BE2C (cell line): ENCODE results near the gene CTAGE9.

Experiments used
- DNase-seq: peaks from one replicate; pipeline ENCODE4 v3.0.0-alpha.2; 2020
- H3K27me3 ChIP-seq: fragments of 250-450 bp; sonication (Bioruptor Pico); 2 replicates; pipeline ENCODE4 v1.5.1; 2020; ENCODE audit warnings: mild to moderate bottlenecking
- H3K36me3 ChIP-seq: fragments of 250-450 bp; sonication (Bioruptor Pico); 2 replicates; pipeline ENCODE4 v1.5.1; 2020; ENCODE audit warnings: mild to moderate bottlenecking
- H3K4me1 ChIP-seq: fragments of 250-450 bp; sonication (Bioruptor Pico); 2 replicates; pipeline ENCODE4 v1.5.1; 2020
- H3K4me3 ChIP-seq: 2 replicates; pipeline ENCODE4 v1.5.1; 2011; ENCODE audit warnings: low read depth, low read length
- H3K9me3 ChIP-seq: fragments of 250-450 bp; sonication (Bioruptor Pico); 2 replicates; pipeline ENCODE4 v1.5.1; 2020
- CTCF ChIP-seq: IDR thresholded peaks from 2 replicates; pipeline ENCODE4 v1.5.1; 2012; ENCODE audit warnings: mild to moderate bottlenecking, low read depth, low read length

The CTAGE9 gene

GRCh38 chr6:131749023-131749422 lies 38.2 kb upstream of the CTAGE9 start:
- no peak for DNase-seq
- H3K27me3 ChIP-seq: no peaks in the 10 kb centered on the region
- H3K4me3 ChIP-seq: no peak overlapping the region
- TF ChIP-seq CTCF: no peak
- H3K36me3 ChIP-seq: no peaks in the 10 kb centered on the region
- H3K9me3 ChIP-seq: no peaks in the 10 kb centered on the region
- no peaks in the 10 kb centered on the region for H3K4me1 ChIP-seq

- Histone ChIP-seq H3K9me3 (no peaks in the 10 kb centered on the region), H3K4me1 (no peaks in the 10 kb centered on the region), H3K4me3 (no peak overlapping the region), H3K27me3 (no peaks in the 10 kb centered on the region), H3K36me3 (no peaks in the 10 kb centered on the region)
- no peak for TF ChIP-seq CTCF
- no peak for DNase-seq
These were observed 37.1 kb upstream of the CTAGE9 start for GRCh38 chr6:131747821-131748353.

- H3K9me3 ChIP-seq: no peaks in the 10 kb centered on the region
- DNase-seq: no peak
- TF ChIP-seq CTCF: no peak
- H3K36me3 ChIP-seq: no peaks in the 10 kb centered on the region
- no peaks in the 10 kb centered on the region for H3K4me1 ChIP-seq
- no peaks in the 10 kb centered on the region for H3K27me3 ChIP-seq
- H3K4me3 ChIP-seq: no peak overlapping the region
These were observed 34.7 kb upstream of the CTAGE9 start for GRCh38 chr6:131745476-131745875.

GRCh38 chr6:131744432-131745287 lies 33.8 kb upstream of the CTAGE9 start:
- Histone ChIP-seq H3K9me3 (no peaks in the 10 kb centered on the region), H3K36me3 (no peaks in the 10 kb centered on the region), H3K27me3 (no peaks in the 10 kb centered on the region), H3K4me3 (no peak overlapping the region), H3K4me1 (no peaks in the 10 kb centered on the region)
- DNase-seq: no peak
- no peak for TF ChIP-seq CTCF

GRCh38 chr6:131741688-131742393 lies 31.0 kb upstream of the CTAGE9 start:
- H3K9me3 ChIP-seq: no peaks in the 10 kb centered on the region
- H3K27me3 ChIP-seq: no peaks in the 10 kb centered on the region
- H3K36me3 ChIP-seq: no peaks in the 10 kb centered on the region
- no peaks in the 10 kb centered on the region for H3K4me1 ChIP-seq
- no peak for TF ChIP-seq CTCF
- no peak overlapping the region for H3K4me3 ChIP-seq
- no peak for DNase-seq

GRCh38 chr6:131740161-131740560 lies 29.3 kb upstream of the CTAGE9 start:
- Histone ChIP-seq H3K4me1 (no peaks in the 10 kb centered on the region), H3K4me3 (no peak overlapping the region), H3K9me3 (no peaks in the 10 kb centered on the region), H3K27me3 (no peaks in the 10 kb centered on the region), H3K36me3 (no peaks in the 10 kb centered on the region)
- no peak for DNase-seq
- TF ChIP-seq CTCF: no peak
